Renal cortex interstitium (tissue), 11 donors: ENCODE results near the gene EIF5AL1. TPM values are rescaled to one million over a fixed set of nuclear protein-coding genes. Genes with fewer than 3 reads are reported as not detected.
A peak's percentile ranks its signal among the peaks of the same experiment; 100 is the strongest.

Experiments used
- DNase-seq, 11 donors: peaks; one replicate each; pipeline ENCODE4 v3.0.0-alpha.2; 2013; ENCODE audit warnings: low read depth in 9 of 11, low spot score in 4 of 11; ENCODE audit errors: extremely low read depth in 1 of 11
- polyA plus RNA-seq, 3 donors: library from polyadenylated mRNA; unstranded; fragments of 120-200 nt; gene quantifications; one replicate each; pipeline ENCODE4 v1.2.1, GENCODE V29; 2013; ENCODE audit not compliant: insufficient read length in 3 of 3

EIF5AL1 gene
- polyA plus RNA-seq, 3 donors = 0.12 to 1.6 (median 0.70) TPM

GRCh38 chr10:79479283-79479909 is 32.9 kb upstream of the EIF5AL1 start:
- no peak for DNase-seq

GRCh38 chr10:79482304-79482703 is 30.0 kb upstream of the EIF5AL1 start:
- DNase-seq = no peak

GRCh38 chr10:79482741-79483140 is 29.6 kb upstream of the EIF5AL1 start:
- DNase-seq = no peak

- no peak for DNase-seq
These were observed 29.0 kb upstream of the EIF5AL1 start for GRCh38 chr10:79483299-79483698.

GRCh38 chr10:79483948-79484347 is 28.4 kb upstream of the EIF5AL1 start:
- DNase-seq = peak in 1 of 11 donors; percentile 51

DNA sequence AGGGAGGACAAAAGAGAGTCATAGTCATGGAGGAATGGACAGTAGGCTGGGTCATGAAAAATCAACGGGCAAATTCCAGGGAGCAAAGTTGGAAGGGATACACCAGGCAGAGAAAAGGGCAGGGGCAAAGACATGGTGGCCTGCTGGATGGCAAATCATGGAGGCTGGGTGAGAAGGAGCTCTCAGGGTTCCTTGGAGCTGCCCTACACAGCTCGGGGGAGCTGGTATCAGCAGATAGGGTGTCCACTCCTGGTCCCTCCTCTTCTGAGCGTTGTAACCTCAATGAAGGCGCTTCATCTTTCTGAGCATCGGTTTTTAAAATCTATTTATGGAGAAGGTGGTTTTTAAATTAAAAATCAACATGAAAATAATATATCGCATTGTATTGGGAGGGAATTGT is 27.9 kb upstream of the EIF5AL1 start:
- no peak for DNase-seq

DNA sequence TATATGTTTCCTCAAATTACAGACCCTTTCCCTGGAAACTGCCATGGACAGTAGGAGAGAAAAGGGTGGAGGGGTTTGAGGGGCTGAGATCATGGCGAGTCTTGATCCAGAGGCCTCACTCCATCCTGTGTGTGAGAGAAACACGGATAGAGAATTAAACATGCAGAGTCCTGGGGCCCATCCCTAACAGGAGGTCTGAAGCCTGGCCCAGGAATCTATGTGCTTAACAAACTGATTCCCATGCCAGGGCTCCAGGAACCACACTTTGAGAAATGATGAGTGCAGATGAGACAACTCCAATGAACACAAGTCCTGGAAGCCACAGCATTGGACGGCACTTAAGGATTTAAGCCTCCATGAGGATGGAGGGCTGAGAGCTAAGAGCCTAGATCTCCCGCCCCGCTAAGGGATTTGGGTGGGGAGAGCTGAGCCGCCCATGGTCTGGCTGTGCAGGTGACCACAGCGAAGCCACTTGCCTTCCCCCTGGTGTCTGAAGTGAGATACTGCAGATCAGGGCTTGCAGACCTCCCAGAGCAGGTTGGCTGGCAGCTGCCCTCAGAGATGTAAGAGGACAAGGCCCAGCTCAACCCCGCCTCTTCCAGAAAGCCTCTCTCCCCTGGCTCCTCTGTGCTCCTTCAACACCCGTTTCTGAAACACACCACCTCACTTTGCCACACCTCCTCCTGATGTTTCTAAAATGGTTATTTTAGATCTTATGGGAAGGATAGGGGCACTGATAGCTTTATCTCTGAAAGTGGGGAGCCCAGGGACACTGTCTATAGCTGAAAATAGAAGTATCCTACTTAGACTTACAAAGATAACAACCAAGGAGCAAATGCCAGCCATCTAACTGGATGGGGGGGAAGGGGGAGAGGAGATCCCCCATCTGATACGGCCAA is 24.8 kb upstream of the EIF5AL1 start:
- DNase-seq = peak in 2 of 11 donors; percentile 37 to 43

DNA sequence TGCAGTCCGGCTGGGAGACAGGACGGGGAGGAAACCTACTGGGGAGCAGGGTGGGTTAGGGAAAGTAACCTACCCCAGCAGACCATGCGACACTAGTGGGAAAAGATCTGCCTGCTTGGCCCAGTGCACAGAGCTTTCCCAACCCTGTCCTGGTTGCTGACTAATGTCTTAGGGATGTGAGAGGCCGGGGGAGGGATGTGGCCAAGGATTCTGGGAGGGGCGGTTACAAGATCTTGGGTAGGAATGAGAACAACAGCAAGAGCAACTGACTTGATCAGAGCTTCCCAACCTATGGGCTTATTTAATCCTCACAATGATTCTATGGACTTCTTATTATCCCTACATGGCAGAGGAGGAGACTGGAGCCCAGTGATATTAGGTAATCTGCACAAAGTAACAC is 24.0 kb upstream of the EIF5AL1 start:
- no peak for DNase-seq

GRCh38 chr10:79488870-79489269 is 23.5 kb upstream of the EIF5AL1 start:
- DNase-seq = no peak

GRCh38 chr10:79490400-79491142 is 21.8 kb upstream of the EIF5AL1 start:
- peak in 9 of 11 donors; percentile 44 to 81 (median 70) for DNase-seq

GRCh38 chr10:79491143-79491835 is 21.0 kb upstream of the EIF5AL1 start:
- no peak for DNase-seq

DNA sequence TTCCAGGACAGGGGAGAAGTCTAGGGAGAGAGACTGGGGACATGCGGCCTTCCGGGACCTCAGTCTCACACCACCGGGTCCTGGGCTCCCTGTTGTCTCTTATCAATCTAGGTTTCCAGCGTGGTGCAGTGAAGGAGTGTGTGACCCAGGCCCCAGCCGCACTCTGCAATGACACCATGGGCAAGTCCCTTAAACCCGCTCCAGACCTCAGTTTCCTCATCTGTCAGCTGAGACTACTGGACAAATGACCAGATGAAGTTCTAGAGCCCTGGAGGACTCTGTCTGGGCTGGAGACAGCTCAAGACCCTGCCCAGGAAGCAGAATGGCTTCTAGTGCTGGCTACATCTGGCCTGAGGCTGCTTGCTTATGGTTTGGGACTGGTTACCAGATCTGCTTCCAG is 20.1 kb upstream of the EIF5AL1 start:
- no peak for DNase-seq

- no peak for DNase-seq
These were observed 19.5 kb upstream of the EIF5AL1 start for GRCh38 chr10:79492839-79493238.

GRCh38 chr10:79493806-79494205 is 18.5 kb upstream of the EIF5AL1 start:
- no peak for DNase-seq

DNA sequence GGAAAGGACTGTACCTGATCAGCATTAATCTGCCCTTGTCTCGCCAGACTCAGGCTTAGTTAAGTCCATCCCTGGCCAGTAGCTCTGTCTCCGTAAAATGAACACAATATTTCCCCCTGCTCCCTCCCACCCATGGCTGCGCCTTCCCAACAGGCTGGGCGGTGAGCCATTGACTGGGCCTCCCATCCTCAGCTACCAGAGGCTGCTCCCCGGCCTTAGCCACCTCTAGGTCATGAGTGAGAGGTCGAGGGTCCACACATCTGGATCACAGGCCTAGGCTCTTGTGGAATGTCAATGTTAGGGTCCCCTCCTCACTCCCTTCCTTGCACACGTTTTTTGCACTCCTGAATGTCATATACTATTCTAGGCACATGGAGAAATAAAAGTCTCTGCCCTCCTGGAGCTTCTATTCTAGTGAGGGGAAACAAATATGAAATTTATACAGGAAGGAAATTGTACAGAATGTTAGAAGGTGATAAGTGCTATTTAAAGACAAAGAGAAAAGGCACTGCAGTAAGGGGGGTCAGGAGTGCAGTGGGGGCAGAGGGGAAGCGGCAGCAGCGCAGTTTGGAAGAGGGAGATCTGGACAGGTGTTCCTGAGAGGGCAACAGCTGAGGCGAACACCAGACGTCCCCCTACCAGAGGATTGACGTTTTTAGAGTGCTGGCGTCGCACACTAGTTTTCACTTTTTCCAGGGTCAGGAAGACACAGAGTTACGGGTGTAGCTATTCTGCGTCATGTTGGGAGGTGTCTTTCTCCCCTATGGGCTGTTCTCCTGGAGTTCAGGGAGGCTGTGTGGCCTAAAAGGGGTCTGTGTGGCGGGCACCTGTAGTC is 17.2 kb upstream of the EIF5AL1 start:
- no peak for DNase-seq

DNA sequence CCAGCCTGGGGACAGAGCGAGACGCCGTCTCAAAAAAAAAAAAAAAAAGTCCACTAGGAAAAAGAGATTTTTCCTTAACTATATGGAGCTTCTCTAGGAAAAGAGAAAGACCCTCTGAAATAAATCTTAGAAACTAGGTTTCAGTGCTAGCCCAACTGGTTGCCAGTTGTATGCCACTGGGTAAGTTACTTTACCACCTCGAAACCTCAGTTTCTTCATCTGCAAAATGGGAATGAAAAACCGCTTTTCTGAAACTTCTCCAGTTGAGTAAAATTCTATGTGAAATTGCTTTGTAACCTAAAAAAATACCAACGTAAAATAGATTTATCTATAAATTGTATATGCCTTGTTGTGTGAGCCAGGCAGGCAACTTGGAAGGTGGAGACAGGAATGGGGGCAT is 16.5 kb upstream of the EIF5AL1 start:
- DNase-seq = no peak

DNA sequence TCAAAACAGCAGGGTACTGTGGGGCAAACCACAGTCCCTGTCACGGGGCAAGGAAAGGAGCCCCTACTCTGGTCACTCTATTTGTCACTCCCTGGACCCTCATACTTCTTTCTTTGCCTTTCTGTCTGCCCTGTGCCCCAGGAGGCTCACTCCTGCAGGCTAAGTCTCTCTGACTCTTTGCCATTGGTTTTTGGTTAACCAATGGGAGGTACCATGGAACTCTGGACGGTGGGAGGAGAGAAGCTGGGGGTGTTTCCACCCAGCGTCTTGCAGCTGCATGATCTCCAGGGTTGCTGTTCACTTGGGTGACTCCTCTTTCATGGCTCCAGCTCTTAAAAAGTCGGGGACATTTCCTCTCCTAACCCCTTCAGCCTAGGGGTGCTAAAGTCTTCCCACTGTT is 15.4 kb upstream of the EIF5AL1 start:
- DNase-seq = no peak

GRCh38 chr10:79498291-79498829 is 14.0 kb upstream of the EIF5AL1 start:
- DNase-seq = no peak
